H54 (cell line): Measurements from ENCODE around the gene FOLR3.
"Not testable (repeated sequence)": the region's sequence is repeated elsewhere in the genome, so short reads cannot be mapped to it uniquely, and the experiment has no call there.

Experiments used
- DNase-seq: peaks from one replicate; pipeline ENCODE4 v3.0.0; 2011; ENCODE audit warnings: low spot score, mixed read lengths; ENCODE audit not compliant: insufficient read length
- FAIRE-seq: peaks from 3 replicates; lab custom pipeline; 2011; peaks lifted over from hg19 to GRCh38; lab: Jason Lieb, UNC
- POLR2A ChIP-seq: IDR thresholded peaks from 2 replicates; pipeline ENCODE4 v1.6.1; 2011; ENCODE audit warnings: low read depth, mild to moderate bottlenecking, low read length

The FOLR3 gene

DNA sequence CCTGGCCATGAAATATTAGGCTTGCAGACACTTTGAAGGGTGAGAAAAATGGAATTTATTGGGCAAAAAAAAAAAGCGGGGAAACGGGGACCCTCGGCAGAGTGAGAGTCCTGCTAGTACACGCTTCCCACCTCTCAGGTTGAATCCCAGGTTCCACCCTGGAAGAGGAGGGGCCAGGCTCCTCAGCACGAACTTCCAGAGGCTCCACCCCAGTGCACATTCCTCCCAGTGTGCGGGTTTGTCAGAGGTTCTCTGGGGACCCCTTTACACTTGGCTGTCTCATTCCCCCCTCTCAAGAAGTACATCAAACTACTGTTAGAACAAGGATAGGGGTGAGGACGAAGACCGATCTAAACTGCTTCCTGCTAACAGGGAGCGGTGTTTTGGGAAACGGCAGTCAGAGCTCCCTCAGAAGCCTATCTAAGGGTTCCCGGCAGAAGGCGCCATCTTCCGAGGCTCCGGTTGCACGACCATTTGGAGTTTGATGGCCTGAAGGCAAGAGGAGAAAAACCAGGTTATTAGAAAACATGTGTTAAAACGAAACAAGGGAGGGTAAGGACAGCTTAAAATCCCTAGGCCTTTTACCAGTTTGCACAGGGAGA is 27.5 kb downstream of the FOLR3 start:
- FAIRE-seq, result no peak
- TF ChIP-seq POLR2A, result no peak
- DNase-seq, result no peak

DNA sequence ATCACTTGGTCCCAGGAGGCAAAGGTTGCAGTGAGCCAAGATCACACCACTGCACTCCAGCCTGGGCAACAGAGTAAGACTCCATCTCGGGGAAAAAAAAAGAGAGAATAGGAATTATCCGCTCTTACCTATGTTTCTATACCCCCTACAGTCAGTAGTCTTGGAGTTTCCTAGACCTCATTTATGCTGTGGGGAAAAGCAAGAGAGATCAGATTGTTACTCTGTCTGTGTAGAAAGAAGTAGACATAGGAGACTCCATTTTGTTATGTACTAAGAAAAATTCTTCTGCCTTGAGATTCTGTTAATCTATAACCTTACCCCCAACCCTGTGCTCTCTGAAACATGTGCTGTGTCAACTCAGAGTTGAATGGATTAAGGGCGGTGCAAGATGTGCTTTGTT is 28.7 kb downstream of the FOLR3 start:
- not testable (repeated sequence) for FAIRE-seq, DNase-seq

DNA sequence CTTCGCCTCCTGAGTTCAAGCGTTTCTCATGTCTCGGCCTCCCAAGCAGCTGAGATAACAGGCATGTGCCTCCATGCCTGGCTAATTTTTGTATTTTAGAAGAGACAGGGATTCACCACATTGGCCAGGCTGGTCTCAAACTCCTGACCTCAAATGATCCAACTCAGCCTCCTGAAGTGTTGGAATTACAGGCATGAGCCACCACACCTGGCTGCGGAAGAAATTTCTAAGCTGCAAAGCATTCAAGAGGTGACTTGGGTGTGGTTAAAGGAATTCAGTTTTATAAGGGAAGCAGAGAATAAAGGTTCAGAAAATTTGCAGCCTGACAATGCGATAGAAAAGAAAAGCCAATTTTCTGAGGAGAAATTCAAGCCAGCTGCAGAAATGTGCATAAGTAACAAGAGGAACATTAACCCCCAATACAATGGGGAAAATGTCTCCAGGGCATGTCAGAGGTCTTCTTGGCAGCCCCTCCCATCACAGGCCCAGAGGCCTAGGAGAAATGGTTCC is 33.6 kb downstream of the FOLR3 start:
- not testable (repeated sequence) for FAIRE-seq, DNase-seq

DNA sequence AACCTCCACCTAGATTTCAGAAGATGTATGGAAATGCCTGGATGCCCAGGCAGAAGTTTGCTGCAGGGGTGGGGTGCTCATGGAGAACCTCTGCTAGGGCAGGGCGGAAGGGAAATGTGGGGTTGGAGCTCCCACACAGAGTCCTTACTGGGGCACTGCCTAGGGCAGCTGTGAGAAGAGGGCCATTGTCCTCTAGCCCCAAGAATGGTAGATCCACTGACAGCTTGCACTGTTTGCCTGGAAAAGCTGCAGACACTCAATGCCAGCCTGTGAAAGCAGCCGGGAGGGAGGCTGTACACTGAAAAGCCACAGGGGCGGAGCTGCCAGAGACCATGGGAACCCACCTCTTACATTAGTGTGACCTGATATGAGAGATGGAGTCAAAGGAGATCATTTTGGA is 34.2 kb downstream of the FOLR3 start:
- DNase-seq, FAIRE-seq: not testable (repeated sequence)

DNA sequence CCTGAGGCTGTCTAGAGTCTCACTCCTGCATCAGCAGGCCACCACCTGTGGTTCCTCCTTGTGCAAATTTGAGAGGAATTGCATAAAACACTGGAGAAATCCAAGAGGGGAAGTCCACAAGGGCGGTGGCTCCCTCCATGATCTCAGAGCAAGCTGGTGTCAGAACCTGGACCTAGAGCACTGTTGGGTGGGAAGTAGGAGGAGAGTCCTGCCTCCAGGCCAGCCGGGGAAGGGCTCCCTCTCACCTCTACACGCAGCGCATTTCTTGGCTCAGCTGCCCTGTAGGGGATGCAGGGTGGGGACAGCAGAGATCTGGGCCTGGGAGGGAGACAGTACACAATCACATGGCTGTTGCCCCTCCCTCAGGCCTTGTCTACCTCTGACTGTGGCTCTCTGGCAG is 36.5 kb downstream of the FOLR3 start:
- not testable (repeated sequence) for DNase-seq, FAIRE-seq

DNA sequence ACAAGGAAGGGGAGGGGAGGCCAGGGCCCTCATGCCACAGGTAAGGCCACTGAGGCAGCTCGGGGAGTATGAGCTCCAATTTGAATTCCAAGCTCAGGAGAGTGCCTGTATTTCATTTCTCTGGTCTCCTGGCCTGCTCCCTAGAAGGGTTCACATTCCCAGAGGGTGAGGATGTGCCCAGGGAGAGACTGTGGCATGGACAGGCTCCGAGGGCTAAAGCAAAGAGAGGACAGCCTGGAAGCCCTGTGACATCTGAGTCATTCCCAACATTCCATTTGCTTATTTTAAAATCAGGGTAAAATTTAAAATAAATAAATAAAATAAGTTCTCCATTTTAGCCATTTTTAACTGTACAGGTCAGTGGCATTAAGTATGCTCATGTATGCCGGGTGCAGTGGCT is 37.8 kb downstream of the FOLR3 start:
- no peak for FAIRE-seq
- TF ChIP-seq POLR2A, result no peak
- no peak for DNase-seq

- DNase-seq (no peak), FAIRE-seq (no peak)
- TF ChIP-seq POLR2A, result no peak
These were observed 39.0 kb downstream of the FOLR3 start for GRCh38 chr11:72174302-72175070.

- FAIRE-seq, result no peak
- no peak for DNase-seq
- TF ChIP-seq POLR2A, result no peak
These were observed 42.1 kb downstream of the FOLR3 start for GRCh38 chr11:72177656-72178055.

DNA sequence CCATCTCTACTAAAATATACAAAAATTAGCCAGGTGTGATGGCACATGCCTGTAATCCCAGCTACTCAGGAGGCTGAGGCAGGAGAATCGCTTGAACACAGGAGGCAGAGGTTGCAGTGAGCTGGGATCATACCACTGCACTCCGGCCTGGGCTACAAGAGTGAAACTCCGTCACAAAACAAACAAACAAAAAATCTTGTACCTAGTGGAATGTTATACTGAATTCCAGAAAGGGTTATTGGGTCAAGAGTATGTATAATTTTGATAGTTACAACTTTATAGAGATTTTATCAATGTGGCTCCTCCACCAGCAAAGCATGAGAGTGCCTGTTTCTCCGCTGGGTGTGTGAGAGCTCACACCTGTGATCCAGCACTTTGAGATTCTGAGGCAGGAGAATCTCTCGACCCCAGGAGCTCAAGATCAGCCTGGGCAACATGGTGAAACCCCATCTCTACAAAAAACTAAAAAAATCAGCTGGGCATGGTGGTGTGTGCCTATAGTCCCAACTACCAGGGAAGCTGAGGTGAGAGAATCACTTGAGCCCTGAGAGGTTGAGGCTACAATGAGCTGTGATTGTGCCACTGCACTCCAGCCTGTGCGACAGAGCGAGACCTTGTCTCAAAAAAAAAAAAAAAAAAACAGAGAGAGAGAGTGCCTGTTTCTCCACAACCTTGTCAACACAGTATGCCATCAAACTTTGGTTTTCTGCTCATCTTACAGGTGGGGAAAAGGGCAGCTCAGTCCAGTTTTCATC is 43.7 kb downstream of the FOLR3 start:
- DNase-seq (no peak), FAIRE-seq (no peak)
- no peak for TF ChIP-seq POLR2A

GRCh38 chr11:72179804-72180396 is 44.4 kb downstream of the FOLR3 start:
- FAIRE-seq (no peak), DNase-seq (no peak)
- no peak for TF ChIP-seq POLR2A

GRCh38 chr11:72180892-72181552 is 45.5 kb downstream of the FOLR3 start:
- not testable (repeated sequence) for DNase-seq, FAIRE-seq

DNA sequence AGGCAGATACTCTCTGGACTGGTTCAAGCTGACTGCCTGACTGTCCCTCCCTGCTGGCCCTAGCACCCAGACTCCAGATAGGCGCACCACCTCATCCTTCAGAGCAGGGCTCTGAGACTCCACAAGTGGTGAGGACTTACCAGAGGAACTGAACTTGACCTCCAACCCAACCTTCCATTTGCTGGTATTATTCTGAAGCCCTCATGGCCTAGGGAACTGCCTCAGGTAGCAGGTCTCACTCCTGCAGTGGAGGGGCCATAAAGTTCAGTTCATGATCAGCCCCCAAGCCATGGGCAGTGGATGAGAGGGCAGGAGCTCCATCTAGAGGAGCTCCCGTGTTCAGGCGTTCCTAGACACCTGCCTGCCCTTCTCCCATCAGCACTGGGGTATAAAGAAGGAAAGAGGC is 46.0 kb downstream of the FOLR3 start:
- not testable (repeated sequence) for DNase-seq, FAIRE-seq

- FAIRE-seq (no peak), DNase-seq (no peak)
- no peak for TF ChIP-seq POLR2A
These were observed 52.7 kb downstream of the FOLR3 start for GRCh38 chr11:72188267-72188666.
